ENCODE results near the gene CLDN22.

CLDN22 gene

GRCh38 chr4:183360161-183360919 is 40.3 kb upstream of the CLDN22 start:
- no peak for TF ChIP-seq ZFX (IDR thresholded peaks at IDR 0.05)
- TF ChIP-seq, protein P1, sequence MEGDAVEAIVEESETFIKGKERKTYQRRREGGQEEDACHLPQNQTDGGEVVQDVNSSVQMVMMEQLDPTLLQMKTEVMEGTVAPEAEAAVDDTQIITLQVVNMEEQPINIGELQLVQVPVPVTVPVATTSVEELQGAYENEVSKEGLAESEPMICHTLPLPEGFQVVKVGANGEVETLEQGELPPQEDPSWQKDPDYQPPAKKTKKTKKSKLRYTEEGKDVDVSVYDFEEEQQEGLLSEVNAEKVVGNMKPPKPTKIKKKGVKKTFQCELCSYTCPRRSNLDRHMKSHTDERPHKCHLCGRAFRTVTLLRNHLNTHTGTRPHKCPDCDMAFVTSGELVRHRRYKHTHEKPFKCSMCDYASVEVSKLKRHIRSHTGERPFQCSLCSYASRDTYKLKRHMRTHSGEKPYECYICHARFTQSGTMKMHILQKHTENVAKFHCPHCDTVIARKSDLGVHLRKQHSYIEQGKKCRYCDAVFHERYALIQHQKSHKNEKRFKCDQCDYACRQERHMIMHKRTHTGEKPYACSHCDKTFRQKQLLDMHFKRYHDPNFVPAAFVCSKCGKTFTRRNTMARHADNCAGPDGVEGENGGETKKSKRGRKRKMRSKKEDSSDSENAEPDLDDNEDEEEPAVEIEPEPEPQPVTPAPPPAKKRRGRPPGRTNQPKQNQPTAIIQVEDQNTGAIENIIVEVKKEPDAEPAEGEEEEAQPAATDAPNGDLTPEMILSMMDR (conservative IDR thresholded peaks at IDR 0.05) = no peak
- no peak overlapping the region for H3K27ac ChIP-seq

DNA sequence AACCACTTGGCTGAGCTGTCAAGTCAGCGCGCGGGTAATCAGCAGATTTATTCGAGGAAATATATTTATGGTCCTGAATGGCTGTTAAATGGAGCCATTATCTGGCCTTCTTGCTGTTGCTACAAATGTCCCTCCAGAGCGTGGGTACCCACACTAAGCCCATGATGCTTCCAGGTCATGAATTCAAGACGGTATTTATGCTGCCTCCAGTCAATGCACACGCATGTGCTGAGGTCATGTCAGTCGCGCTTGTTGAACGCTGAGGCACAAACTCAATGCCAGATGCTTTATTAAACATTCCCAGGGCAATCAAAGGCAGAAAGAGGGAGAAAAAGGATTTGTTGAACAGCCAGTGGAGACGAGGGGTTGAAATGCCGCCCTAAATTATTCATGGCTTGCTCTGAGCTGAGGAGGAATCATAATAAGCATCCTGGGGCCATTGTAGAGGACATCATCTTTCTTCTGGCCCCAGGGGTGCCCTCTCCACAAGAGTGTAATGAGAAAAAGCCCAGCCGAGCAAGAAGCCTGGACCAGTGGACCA is 38.2 kb upstream of the CLDN22 start:
- TF ChIP-seq ZFX (IDR thresholded peaks at IDR 0.05) = no peak
- TF ChIP-seq, protein P1 (conservative IDR thresholded peaks at IDR 0.05) = no peak
- H3K27ac ChIP-seq = no peak overlapping the region

GRCh38 chr4:183356931-183357675 is 37.0 kb upstream of the CLDN22 start:
- TF ChIP-seq ZFX (IDR thresholded peaks at IDR 0.05) = no peak
- TF ChIP-seq, protein P1 (conservative IDR thresholded peaks at IDR 0.05) = no peak
- no peak overlapping the region for H3K27ac ChIP-seq

DNA sequence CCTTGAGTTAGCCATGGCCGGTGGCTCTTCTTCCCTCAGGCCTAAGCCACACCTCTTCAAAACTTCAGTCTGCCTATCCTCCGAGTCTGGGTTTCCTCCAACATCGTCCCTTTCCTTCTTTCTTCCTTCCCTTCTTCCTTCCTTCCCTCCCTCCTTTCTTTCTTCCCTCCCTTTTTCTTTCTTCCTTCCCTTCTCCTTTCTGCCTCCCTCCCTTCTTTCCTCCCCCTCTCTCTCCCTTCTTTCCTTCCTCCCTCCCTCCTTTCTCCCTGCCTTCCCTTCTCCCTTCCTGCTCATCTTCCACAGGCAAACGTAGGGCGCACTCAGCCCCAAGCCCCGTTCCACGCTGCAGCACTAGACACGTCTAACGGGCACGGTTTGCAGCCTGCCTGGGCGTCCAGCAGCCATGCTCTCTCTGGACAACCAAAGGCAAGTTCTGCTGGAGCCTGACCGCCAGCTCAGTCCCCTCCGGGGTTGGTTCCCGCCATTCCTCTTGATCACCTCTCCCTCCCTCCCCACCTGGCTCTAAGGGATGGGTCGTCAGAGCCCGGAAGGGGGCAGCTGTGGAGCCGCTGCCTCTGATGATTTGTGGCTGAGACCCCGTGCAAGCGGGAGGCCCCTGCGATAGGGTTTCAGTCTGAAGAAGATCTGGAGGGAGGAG is 36.2 kb upstream of the CLDN22 start:
- no peak for TF ChIP-seq ZFX (IDR thresholded peaks at IDR 0.05)
- TF ChIP-seq, protein P1 (conservative IDR thresholded peaks at IDR 0.05) = no peak
- H3K27ac ChIP-seq = no peak overlapping the region

DNA sequence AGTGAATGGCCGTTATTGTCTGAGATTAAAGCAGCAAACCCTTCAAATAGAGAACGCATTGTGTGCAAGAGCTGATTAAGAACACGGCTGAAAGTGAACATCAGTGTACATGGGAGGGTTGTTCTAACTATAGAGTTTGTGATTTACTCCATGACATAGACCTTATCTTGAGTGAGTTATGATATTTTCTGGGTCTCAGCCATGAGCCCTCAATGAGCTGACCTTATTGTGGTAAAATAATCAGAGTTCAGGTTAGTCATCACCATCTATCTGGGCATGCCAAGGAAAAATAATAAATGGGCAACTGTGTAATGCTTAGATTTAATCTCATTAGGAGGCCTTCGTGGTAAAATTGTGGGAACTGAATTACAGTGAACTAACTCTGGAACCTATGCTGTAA is 35.3 kb upstream of the CLDN22 start:
- TF ChIP-seq ZFX (IDR thresholded peaks at IDR 0.05) = no peak
- TF ChIP-seq, protein P1 (conservative IDR thresholded peaks at IDR 0.05) = no peak
- H3K27ac ChIP-seq = no peak overlapping the region

DNA sequence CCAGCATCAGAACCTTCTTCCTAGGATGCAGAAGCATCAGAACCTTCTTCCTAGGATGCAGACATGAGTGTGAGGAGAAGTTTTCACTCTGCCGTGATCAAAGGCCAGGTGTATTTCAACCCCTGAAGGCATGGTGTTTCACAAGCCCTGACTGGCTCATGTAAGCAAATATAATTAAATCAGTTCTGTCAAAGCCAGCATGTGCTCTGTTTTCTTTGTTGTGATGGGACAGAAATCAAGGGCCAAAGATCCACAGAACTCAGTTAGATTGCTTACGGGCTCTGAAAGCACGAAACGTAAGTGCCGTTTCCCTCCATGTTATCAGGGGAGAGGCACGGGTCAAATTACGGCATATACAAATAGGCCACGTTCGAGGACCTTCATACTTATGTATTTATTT is 34.1 kb upstream of the CLDN22 start:
- no peak overlapping the region for H3K27ac ChIP-seq
- no peak for TF ChIP-seq ZFX (IDR thresholded peaks at IDR 0.05)
- TF ChIP-seq, protein P1 (conservative IDR thresholded peaks at IDR 0.05) = no peak

All from C4-2B (cell line).